BE2C (cell line): ENCODE data around the gene INO80E.

ENCODE experiments used
- DNase-seq: peaks from one replicate; pipeline ENCODE4 v3.0.0-alpha.2; 2020
- H3K27me3 ChIP-seq: fragments of 250-450 bp; sonication (Bioruptor Pico); 2 replicates; pipeline ENCODE4 v1.5.1; 2020; ENCODE audit warnings: mild to moderate bottlenecking
- H3K36me3 ChIP-seq: fragments of 250-450 bp; sonication (Bioruptor Pico); 2 replicates; pipeline ENCODE4 v1.5.1; 2020; ENCODE audit warnings: mild to moderate bottlenecking
- H3K4me1 ChIP-seq: fragments of 250-450 bp; sonication (Bioruptor Pico); 2 replicates; pipeline ENCODE4 v1.5.1; 2020
- H3K4me3 ChIP-seq: 2 replicates; pipeline ENCODE4 v1.5.1; 2011; ENCODE audit warnings: low read depth, low read length
- H3K9me3 ChIP-seq: fragments of 250-450 bp; sonication (Bioruptor Pico); 2 replicates; pipeline ENCODE4 v1.5.1; 2020
- CTCF ChIP-seq: IDR thresholded peaks from 2 replicates; pipeline ENCODE4 v1.5.1; 2012; ENCODE audit warnings: mild to moderate bottlenecking, low read depth, low read length

Gene INO80E

GRCh38 chr16:29999605-30000004, 3.6 kb downstream of the INO80E start:
- Histone ChIP-seq H3K4me1 (no peaks in the 10 kb centered on the region; the same call in 1 of the 2 replicates), H3K36me3 (peaks cover 4% of the 10 kb centered on the region; the same call in 1 of the 2 replicates), H3K4me3 (no peak overlapping the region), H3K27me3 (no peaks in the 10 kb centered on the region), H3K9me3 (no peaks in the 10 kb centered on the region)
- no peak for DNase-seq
- no peak for TF ChIP-seq CTCF

- Histone ChIP-seq H3K4me1 (peaks cover 3% of the 10 kb centered on the region; the same call in 1 of the 2 replicates), H3K4me3 (no peak overlapping the region), H3K36me3 (peaks cover 4% of the 10 kb centered on the region; the same call in 1 of the 2 replicates), H3K27me3 (no peaks in the 10 kb centered on the region), H3K9me3 (no peaks in the 10 kb centered on the region)
- no peak for TF ChIP-seq CTCF
- no peak for DNase-seq
Measured at GRCh38 chr16:30000735-30001631, 4.9 kb downstream of the INO80E start.

- no peak overlapping the region for H3K4me3 ChIP-seq
- H3K9me3 ChIP-seq, result no peaks in the 10 kb centered on the region
- H3K4me1 ChIP-seq, result peaks cover 3% of the 10 kb centered on the region; the same call in 1 of the 2 replicates
- DNase-seq, result no peak
- H3K27me3 ChIP-seq, result no peaks in the 10 kb centered on the region
- peaks cover 4% of the 10 kb centered on the region; the same call in 1 of the 2 replicates for H3K36me3 ChIP-seq
- no peak for TF ChIP-seq CTCF
Measured at GRCh38 chr16:30002614-30003346, 6.7 kb downstream of the INO80E start.

GRCh38 chr16:30003670-30004423, 7.8 kb downstream of the INO80E start:
- Histone ChIP-seq H3K4me3 (no peak overlapping the region), H3K27me3 (no peaks in the 10 kb centered on the region), H3K9me3 (no peaks in the 10 kb centered on the region), H3K36me3 (peaks cover 4% of the 10 kb centered on the region; the same call in 1 of the 2 replicates), H3K4me1 (peaks cover 3% of the 10 kb centered on the region; the same call in 1 of the 2 replicates)
- TF ChIP-seq CTCF, result no peak
- DNase-seq, result peak; percentile 7

GRCh38 chr16:30004424-30004776, 8.4 kb downstream of the INO80E start:
- Histone ChIP-seq H3K36me3 (peaks cover 4% of the 10 kb centered on the region; the same call in 1 of the 2 replicates), H3K4me1 (peaks cover 3% of the 10 kb centered on the region; the same call in 1 of the 2 replicates)
- DNase-seq, result peak; percentile 50

More at GRCh38 chr16:30004424-30004776, 8.4 kb downstream of the INO80E start:
- Histone ChIP-seq H3K4me3 (no peak overlapping the region), H3K9me3 (no peaks in the 10 kb centered on the region), H3K27me3 (no peaks in the 10 kb centered on the region)
- TF ChIP-seq CTCF, result no peak
